GM12865 (cell line): ENCODE results near the gene IRAK1.

Experiments used
- DNase-seq: peaks from one replicate; pipeline ENCODE4 v3.0.0; 2010; ENCODE audit warnings: low read depth
- H3K4me3 ChIP-seq: 2 replicates; pipeline ENCODE4 v1.5.1; 2011; ENCODE audit warnings: mild to moderate bottlenecking, low read depth, low read length, control low read depth
- TF ChIP-seq, protein P1 (sequence below): IDR thresholded peaks from 2 replicates; pipeline ENCODE4 v1.5.1; 2011; ENCODE audit warnings: low read length, control low read depth, low read depth, inconsistent platforms; ENCODE audit not compliant: insufficient read depth; ENCODE audit errors: missing control alignments

IRAK1 gene

DNA sequence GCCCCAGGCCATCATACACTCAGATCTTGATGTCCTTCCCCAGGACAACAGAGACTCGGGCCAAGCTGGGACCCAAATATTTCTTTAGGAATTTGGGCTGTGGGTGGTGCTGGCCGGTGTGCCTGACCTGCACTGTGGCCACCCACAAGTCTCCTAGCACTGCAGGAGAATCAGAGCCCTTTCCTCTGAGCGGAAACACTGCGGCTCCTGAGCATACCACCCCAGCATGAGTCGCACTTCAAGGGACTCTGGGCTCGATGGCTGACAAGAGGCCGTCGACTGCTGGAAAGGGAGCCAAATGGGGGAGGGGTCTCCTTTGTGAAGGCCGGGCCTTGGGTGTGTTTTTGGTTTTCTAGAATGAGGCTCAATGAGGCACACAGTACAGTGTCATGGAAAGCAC, 13.0 kb upstream of the IRAK1 start:
- no peak for DNase-seq
- H3K4me3 ChIP-seq = no peak overlapping the region
- TF ChIP-seq, protein P1, sequence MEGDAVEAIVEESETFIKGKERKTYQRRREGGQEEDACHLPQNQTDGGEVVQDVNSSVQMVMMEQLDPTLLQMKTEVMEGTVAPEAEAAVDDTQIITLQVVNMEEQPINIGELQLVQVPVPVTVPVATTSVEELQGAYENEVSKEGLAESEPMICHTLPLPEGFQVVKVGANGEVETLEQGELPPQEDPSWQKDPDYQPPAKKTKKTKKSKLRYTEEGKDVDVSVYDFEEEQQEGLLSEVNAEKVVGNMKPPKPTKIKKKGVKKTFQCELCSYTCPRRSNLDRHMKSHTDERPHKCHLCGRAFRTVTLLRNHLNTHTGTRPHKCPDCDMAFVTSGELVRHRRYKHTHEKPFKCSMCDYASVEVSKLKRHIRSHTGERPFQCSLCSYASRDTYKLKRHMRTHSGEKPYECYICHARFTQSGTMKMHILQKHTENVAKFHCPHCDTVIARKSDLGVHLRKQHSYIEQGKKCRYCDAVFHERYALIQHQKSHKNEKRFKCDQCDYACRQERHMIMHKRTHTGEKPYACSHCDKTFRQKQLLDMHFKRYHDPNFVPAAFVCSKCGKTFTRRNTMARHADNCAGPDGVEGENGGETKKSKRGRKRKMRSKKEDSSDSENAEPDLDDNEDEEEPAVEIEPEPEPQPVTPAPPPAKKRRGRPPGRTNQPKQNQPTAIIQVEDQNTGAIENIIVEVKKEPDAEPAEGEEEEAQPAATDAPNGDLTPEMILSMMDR = no peak

DNA sequence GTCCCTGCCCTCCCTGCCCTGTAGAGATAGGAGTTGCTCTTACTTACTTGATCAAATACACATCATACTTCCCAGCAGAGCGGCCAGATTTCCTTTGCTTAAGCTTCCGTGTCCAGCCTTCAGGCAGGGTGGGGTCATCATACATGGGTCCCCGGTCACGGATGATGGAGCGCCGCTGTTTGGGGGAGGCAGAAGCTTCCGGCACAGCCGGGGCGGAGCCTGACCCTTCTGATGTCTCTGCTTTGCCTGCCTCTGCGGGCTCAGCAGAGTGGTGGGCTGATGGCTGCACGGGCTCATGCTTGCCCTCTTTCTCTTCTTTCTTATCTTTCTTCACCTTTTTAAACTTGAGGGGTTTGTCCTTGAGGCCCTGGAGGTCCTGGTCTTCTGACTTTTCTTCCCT, 12.5 kb upstream of the IRAK1 start:
- no peak for DNase-seq
- TF ChIP-seq, protein P1 = no peak
- no peak overlapping the region for H3K4me3 ChIP-seq

DNA sequence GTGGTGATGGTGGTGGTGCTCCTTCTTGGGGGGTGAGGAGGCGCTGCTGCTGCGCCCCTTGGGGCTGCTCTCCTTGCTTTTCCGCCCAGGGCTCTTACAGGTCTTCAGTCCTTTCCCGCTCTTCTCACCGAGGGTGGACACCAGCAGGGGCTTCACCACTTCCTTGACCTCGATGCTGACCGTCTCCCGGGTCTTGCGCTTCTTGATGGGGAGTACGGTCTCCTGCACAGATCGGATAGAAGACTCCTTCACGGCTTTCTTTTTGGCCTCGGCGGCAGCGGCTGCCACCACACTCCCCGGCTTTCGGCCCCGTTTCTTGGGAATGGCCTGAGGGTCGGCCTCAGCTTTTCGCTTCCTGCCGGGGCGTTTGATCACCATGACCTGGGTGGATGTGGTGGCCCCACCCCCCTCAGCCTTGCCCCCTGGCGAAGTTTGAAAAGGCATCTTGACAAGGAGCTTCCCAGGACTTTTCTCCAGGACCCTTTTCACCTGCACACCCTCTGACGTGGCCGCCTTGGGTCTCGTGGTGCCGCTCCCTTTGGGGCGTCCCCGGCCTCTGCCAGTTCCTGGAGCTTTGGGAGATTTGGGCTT, 11.1 kb upstream of the IRAK1 start:
- TF ChIP-seq, protein P1 = no peak
- H3K4me3 ChIP-seq = no peak overlapping the region
- no peak for DNase-seq

DNA sequence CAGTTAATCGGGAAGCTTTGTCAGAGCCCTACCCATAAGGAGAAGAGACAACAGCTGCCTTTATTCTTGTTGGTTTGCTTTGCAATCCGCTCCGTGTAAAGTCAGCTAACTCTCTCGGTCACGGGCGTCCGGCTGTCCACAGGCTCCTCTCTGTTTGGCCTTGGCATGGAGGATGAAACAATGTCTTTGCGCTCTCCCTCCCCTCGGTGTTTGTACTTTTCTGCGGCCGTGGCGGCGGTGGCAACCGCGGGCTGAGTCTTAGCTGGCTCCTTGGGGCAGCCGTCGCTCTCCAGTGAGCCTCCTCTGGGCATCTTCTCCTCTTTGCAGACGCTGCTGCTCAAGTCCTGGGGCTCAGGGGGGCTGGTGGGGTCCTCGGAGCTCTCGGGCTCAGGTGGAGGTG, 10.6 kb upstream of the IRAK1 start:
- no peak overlapping the region for H3K4me3 ChIP-seq
- DNase-seq = no peak
- TF ChIP-seq, protein P1 = no peak

DNA sequence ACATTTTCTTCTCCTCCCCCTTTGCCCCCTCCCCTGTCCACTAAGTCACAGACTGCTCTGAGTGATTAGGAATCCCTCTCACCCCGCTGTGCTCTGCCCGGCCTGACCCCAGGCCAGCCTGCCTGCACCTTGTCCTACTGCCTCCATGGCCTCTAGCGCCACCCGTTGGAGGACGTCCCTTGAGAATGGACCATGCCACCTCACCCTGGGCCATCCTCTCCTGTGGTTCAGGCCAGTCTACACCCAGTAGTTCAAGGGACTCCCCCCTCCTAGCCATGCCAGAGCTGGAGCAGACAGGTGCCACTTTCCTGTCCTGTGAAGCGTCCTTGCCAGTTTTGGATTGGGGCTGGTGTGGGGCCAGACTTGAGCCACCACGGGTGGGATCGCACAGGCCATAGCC, 9.7 kb upstream of the IRAK1 start:
- TF ChIP-seq, protein P1 = no peak
- H3K4me3 ChIP-seq = no peak overlapping the region
- DNase-seq = no peak

DNA sequence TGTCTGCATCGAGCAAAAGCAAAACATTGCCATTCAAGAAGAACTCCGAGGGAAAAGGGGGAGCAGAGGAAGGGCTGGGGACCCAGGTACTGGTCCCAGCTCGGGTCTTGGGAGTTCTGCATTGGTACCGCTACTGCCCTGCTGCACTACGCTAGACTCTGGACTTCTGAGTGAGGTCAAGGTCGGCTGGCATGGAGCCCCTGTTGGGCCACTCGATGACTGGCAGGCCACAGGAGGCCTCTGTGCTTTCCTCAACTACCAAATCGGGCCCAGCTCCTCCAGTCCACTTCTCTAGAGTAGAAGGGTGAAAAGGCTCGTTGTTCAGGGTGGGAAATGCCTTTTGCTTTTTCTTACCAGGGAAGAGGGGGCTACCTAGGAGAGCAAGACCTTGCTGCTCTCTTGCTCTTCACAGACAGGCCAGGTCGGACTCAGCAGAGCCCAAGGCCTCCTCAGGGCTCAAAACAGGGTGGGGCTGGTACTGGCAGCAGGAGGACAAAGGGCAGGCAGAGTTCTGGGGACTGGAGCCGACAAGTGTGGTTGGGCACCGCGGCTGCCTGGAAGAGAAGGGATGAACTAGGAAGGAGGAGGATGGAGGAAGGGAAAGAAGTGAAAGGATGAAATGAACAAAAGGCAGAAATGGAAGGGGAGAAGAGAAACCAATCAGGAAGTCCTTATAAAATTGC, 8.9 kb upstream of the IRAK1 start:
- TF ChIP-seq, protein P1 = no peak
- DNase-seq = no peak
- H3K4me3 ChIP-seq = no peak overlapping the region

DNA sequence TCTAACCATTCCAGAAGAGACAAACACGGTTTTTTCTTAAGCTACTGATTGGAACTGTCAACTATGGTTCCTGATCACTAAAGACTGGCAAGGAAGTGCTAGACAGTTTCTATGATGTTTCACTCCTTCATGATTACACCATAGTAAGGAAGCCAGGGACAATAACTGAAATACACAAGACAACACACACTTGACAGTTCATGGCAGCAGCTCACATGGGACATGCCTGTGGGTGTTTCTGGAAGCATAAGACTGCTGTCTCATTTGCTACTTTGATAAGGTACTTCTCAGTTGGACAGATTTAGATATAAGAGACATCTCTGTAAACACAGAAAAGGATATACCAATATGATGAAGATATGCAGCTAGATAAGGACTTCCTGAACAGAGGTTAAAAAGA, 8.3 kb upstream of the IRAK1 start:
- no peak overlapping the region for H3K4me3 ChIP-seq
- DNase-seq = no peak
- TF ChIP-seq, protein P1 = no peak
